ENCODE results near the gene NEGR1. TPM values are rescaled to one million over a fixed set of nuclear protein-coding genes. Genes with fewer than 3 reads are reported as not detected.

NEGR1 gene
- total RNA-seq, 1 experiment from 2014 or later: 19.2 TPM

GRCh38 chr1:71745326-71745725, 537.0 kb downstream of the NEGR1 start:
- CTCF ChIA-PET: no interaction called here
- H3K27ac Mint-ChIP-seq (ENCODE audit: unreplicated experiment): no peak overlapping the region
- no peaks in the 10 kb centered on the region for H3K4me1 Mint-ChIP-seq (ENCODE audit: low read depth, unreplicated experiment)
- H3K9me3 Mint-ChIP-seq (ENCODE audit: low read depth, unreplicated experiment): peaks cover 7% of the 10 kb centered on the region
- intact Hi-C loops (cut with micrococcal nuclease; ENCODE audit: unreplicated experiment): no loop called here
- no peak for TF ChIP-seq CTCF (IDR thresholded peaks at IDR 0.05; ENCODE audit: unreplicated experiment)
- H3K36me3 Mint-ChIP-seq (ENCODE audit: insufficient read depth, unreplicated experiment): no peaks in the 10 kb centered on the region
- no TSS peak for BruUV-seq (replicated peaks)
- no peaks in the 10 kb centered on the region for H3K27me3 Mint-ChIP-seq (ENCODE audit: unreplicated experiment)
- DNase-seq: no peak
- no peak overlapping the region for H3K4me3 Mint-ChIP-seq (ENCODE audit: low read depth, unreplicated experiment)

- no peaks in the 10 kb centered on the region for H3K27me3 Mint-ChIP-seq (ENCODE audit: unreplicated experiment)
- no peak for TF ChIP-seq CTCF (IDR thresholded peaks at IDR 0.05; ENCODE audit: unreplicated experiment)
- H3K27ac Mint-ChIP-seq (ENCODE audit: unreplicated experiment): no peak overlapping the region
- no peak for DNase-seq
- no peak overlapping the region for H3K4me3 Mint-ChIP-seq (ENCODE audit: low read depth, unreplicated experiment)
- H3K9me3 Mint-ChIP-seq (ENCODE audit: low read depth, unreplicated experiment): peaks cover 5% of the 10 kb centered on the region
- intact Hi-C loops (cut with micrococcal nuclease; ENCODE audit: unreplicated experiment): no loop called here
- no TSS peak for BruUV-seq (replicated peaks)
- no peaks in the 10 kb centered on the region for H3K4me1 Mint-ChIP-seq (ENCODE audit: low read depth, unreplicated experiment)
- CTCF ChIA-PET: no interaction called here
- H3K36me3 Mint-ChIP-seq (ENCODE audit: insufficient read depth, unreplicated experiment): no peaks in the 10 kb centered on the region
Observed at GRCh38 chr1:71743862-71744261, 538.5 kb downstream of the NEGR1 start.

GRCh38 chr1:71738910-71739309, 543.4 kb downstream of the NEGR1 start:
- no peak for DNase-seq
- no peak for TF ChIP-seq CTCF (IDR thresholded peaks at IDR 0.05; ENCODE audit: unreplicated experiment)
- Mint-ChIP-seq H3K27ac (ENCODE audit: unreplicated experiment) (no peak overlapping the region), H3K4me3 (ENCODE audit: low read depth, unreplicated experiment) (no peak overlapping the region), H3K36me3 (ENCODE audit: insufficient read depth, unreplicated experiment) (no peaks in the 10 kb centered on the region), H3K4me1 (ENCODE audit: low read depth, unreplicated experiment) (no peaks in the 10 kb centered on the region), H3K27me3 (ENCODE audit: unreplicated experiment) (no peaks in the 10 kb centered on the region), H3K9me3 (ENCODE audit: low read depth, unreplicated experiment) (peaks cover 5% of the 10 kb centered on the region)
- BruUV-seq (replicated peaks): no TSS peak
- CTCF ChIA-PET: no interaction called here
- intact Hi-C loops (cut with micrococcal nuclease; ENCODE audit: unreplicated experiment): no loop called here

- intact Hi-C loops (cut with micrococcal nuclease; ENCODE audit: unreplicated experiment): no loop called here
- BruUV-seq (replicated peaks): no TSS peak
- TF ChIP-seq CTCF (IDR thresholded peaks at IDR 0.05; ENCODE audit: unreplicated experiment): no peak
- Mint-ChIP-seq H3K36me3 (ENCODE audit: insufficient read depth, unreplicated experiment) (no peaks in the 10 kb centered on the region), H3K27ac (ENCODE audit: unreplicated experiment) (no peak overlapping the region), H3K9me3 (ENCODE audit: low read depth, unreplicated experiment) (peaks cover 5% of the 10 kb centered on the region), H3K4me3 (ENCODE audit: low read depth, unreplicated experiment) (no peak overlapping the region), H3K4me1 (ENCODE audit: low read depth, unreplicated experiment) (no peaks in the 10 kb centered on the region), H3K27me3 (ENCODE audit: unreplicated experiment) (no peaks in the 10 kb centered on the region)
- CTCF ChIA-PET: no interaction called here
- DNase-seq: no peak
Observed at GRCh38 chr1:71738256-71738655, 544.1 kb downstream of the NEGR1 start.

GRCh38 chr1:71737768-71738167, 544.6 kb downstream of the NEGR1 start:
- intact Hi-C loops (cut with micrococcal nuclease; ENCODE audit: unreplicated experiment): no loop called here
- TF ChIP-seq CTCF (IDR thresholded peaks at IDR 0.05; ENCODE audit: unreplicated experiment): no peak
- Mint-ChIP-seq H3K9me3 (ENCODE audit: low read depth, unreplicated experiment) (peaks cover 4% of the 10 kb centered on the region), H3K4me1 (ENCODE audit: low read depth, unreplicated experiment) (no peaks in the 10 kb centered on the region), H3K4me3 (ENCODE audit: low read depth, unreplicated experiment) (no peak overlapping the region), H3K27me3 (ENCODE audit: unreplicated experiment) (no peaks in the 10 kb centered on the region), H3K27ac (ENCODE audit: unreplicated experiment) (no peak overlapping the region), H3K36me3 (ENCODE audit: insufficient read depth, unreplicated experiment) (no peaks in the 10 kb centered on the region)
- DNase-seq: no peak
- BruUV-seq (replicated peaks): no TSS peak
- CTCF ChIA-PET: no interaction called here

Measured in Calu3 (cell line).